GM12878 (cell line): ENCODE measurements around the gene XIRP1. TPM values are rescaled to one million over a fixed set of nuclear protein-coding genes. Genes with fewer than 3 reads are reported as not detected.

ENCODE experiments used
- ATAC-seq: fragments of 200-7000 bp; cut with Tn5 transposase; 3 replicates; pipeline ENCODE4 v1.9.1; 2020; ENCODE audit warnings: mild to moderate bottlenecking, moderate library complexity
- BruUV-seq: library from RNA; stranded (reverse); fragments of 400-500 nt; replicated peaks from 2 replicates; lab custom pipeline; 2021; lab: Mats Ljungman, UMichigan
- CTCF ChIA-PET: fragments of 300-600 bp; sonication (Branson Sonifier 250); formaldehyde crosslinking; extraction: SDS; loops from one replicate; lab custom pipeline; 2021; ENCODE audit warnings: inconsistent platforms; lab: Yijun Ruan, JAX
- POLR2A ChIA-PET: fragments of 350-600 bp; formaldehyde crosslinking; extraction: SDS; loops from one replicate; lab custom pipeline; 2021; ENCODE audit warnings: inconsistent platforms; lab: Charles Lee
- RAD21 ChIA-PET: fragments of 300-600 bp; sonication (Branson Sonifier 250); formaldehyde crosslinking; loops from one replicate; lab custom pipeline; 2023; ENCODE audit warnings: antibody characterized with exemption; ENCODE audit not compliant: unreplicated experiment; lab: Charles Lee
- SMC1A ChIA-PET: fragments of 300-600 bp; sonication (Branson Sonifier 250); formaldehyde crosslinking; loops from one replicate; lab custom pipeline; 2023; ENCODE audit not compliant: unreplicated experiment, uncharacterized antibody; lab: Charles Lee
- DNase-seq: peaks from one replicate; pipeline ENCODE4 v3.0.0-alpha.2; 2011; ENCODE audit warnings: low read depth, low spot score
- FAIRE-seq: peaks from 3 replicates; lab custom pipeline; 2011; peaks lifted over from hg19 to GRCh38; lab: Jason Lieb, UNC
- H2AFZ ChIP-seq: 2 replicates; pipeline ENCODE4 v1.6.0; 2011; ENCODE audit warnings: low read depth, low read length, control low read depth; ENCODE audit not compliant: control insufficient read depth
- H3K27ac ChIP-seq: 2 replicates; pipeline ENCODE4 v1.5.1; 2011; ENCODE audit warnings: control low read depth; ENCODE audit not compliant: control insufficient read depth, insufficient read depth
- H3K27me3 ChIP-seq, 2 experiments: replicated peaks in 1 of 2; 2 replicates each; pipeline versions ENCODE4 v1.6.0 to v1.6.1; 2011; ENCODE audit warnings: low read length in 1 of 2; ENCODE audit not compliant: control insufficient read depth in 2 of 2, insufficient read depth in 2 of 2
- H3K36me3 ChIP-seq, 2 experiments: 2 replicates each; pipeline ENCODE4 v1.5.1; 2011; ENCODE audit warnings: low read length in 1 of 2; ENCODE audit not compliant: control insufficient read depth in 2 of 2, insufficient read depth in 2 of 2
- H3K4me1 ChIP-seq: 2 replicates; pipeline ENCODE4 v1.6.1; 2011; ENCODE audit warnings: mild to moderate bottlenecking, low read length, moderate library complexity, mixed read lengths; ENCODE audit not compliant: control insufficient read depth, insufficient read depth
- H3K4me2 ChIP-seq: 2 replicates; pipeline ENCODE4 v1.6.0; 2011; ENCODE audit warnings: control low read depth; ENCODE audit not compliant: control insufficient read depth, insufficient read depth
- H3K4me3 ChIP-seq: fragments of 200-600 bp; sonication (generic); 2 replicates; pipeline ENCODE4 v1.5.1; 2016
- H3K79me2 ChIP-seq: 2 replicates; pipeline ENCODE4 v1.6.0; 2011; ENCODE audit warnings: low read length; ENCODE audit not compliant: control insufficient read depth, insufficient read depth
- H3K9ac ChIP-seq: 2 replicates; pipeline ENCODE4 v1.8.0; 2011; ENCODE audit warnings: low read length, control low read depth, mixed read lengths; ENCODE audit not compliant: control insufficient read depth, insufficient read depth
- H3K9me3 ChIP-seq: replicated peaks from 3 replicates; pipeline ENCODE4 v1.5.1; 2011; ENCODE audit warnings: mild to moderate bottlenecking, low read length; ENCODE audit not compliant: control insufficient read depth, insufficient read depth
- H4K20me1 ChIP-seq: 2 replicates; pipeline ENCODE4 v1.6.0; 2011; ENCODE audit not compliant: control insufficient read depth, insufficient read depth
- ATF2 ChIP-seq: IDR thresholded peaks from 2 replicates; pipeline ENCODE4 v1.6.1; 2012; ENCODE audit warnings: low read length, inconsistent platforms
- BCL3 ChIP-seq: IDR thresholded peaks from 2 replicates; pipeline ENCODE4 v1.6.1; 2011; ENCODE audit warnings: borderline replicate concordance, low read depth, mild to moderate bottlenecking, moderate library complexity, low read length; ENCODE audit not compliant: insufficient read depth, poor library complexity, severe bottlenecking
- CBX5 ChIP-seq: sonication (generic); IDR thresholded peaks from 2 replicates; pipeline ENCODE4 v1.6.1; 2016; ENCODE audit warnings: low read depth, moderate library complexity, mild to moderate bottlenecking, inconsistent platforms
- HDAC2 ChIP-seq: fragments of 200-600 bp; sonication (generic); IDR thresholded peaks from 2 replicates; pipeline ENCODE4 v1.6.1; 2017
- IRF4 ChIP-seq: IDR thresholded peaks from 2 replicates; pipeline ENCODE4 v1.6.1; 2011; ENCODE audit warnings: low read depth, low read length
- JUND ChIP-seq: IDR thresholded peaks from 2 replicates; pipeline ENCODE4 v1.6.1; 2012; ENCODE audit warnings: low read depth, mild to moderate bottlenecking, low read length, improper control_type of control experiment, moderate library complexity
- KAT2A ChIP-seq: conservative IDR thresholded peaks from 2 replicates; pipeline ENCODE4 v1.6.1; 2011; ENCODE audit warnings: low read depth, low read length; ENCODE audit not compliant: control insufficient read depth
- MYB ChIP-seq: fragments of 150-350 bp; IDR thresholded peaks from 2 replicates; pipeline ENCODE4 v1.6.1; 2014; ENCODE audit warnings: mild to moderate bottlenecking, low read depth, low read length, borderline replicate concordance
- NFYB ChIP-seq: IDR thresholded peaks from 2 replicates; pipeline ENCODE4 v1.6.1; 2011; ENCODE audit warnings: low read depth, mild to moderate bottlenecking, low read length, improper control_type of control experiment, moderate library complexity; ENCODE audit not compliant: insufficient read depth
- PAX5 ChIP-seq: IDR thresholded peaks from 2 replicates; pipeline ENCODE4 v1.6.1; 2011; ENCODE audit warnings: low read depth, low read length, borderline replicate concordance
- PAX8 ChIP-seq: fragments of 450-650 bp; IDR thresholded peaks from 2 replicates; pipeline ENCODE4 v1.6.1; 2017; ENCODE audit warnings: mild to moderate bottlenecking, moderate library complexity
- SREBF2 ChIP-seq: IDR thresholded peaks from 2 replicates; pipeline ENCODE4 v1.6.1; 2012; ENCODE audit warnings: mild to moderate bottlenecking, low read length
- ZBTB4 ChIP-seq: fragments of 450-650 bp; formaldehyde crosslinking; IDR thresholded peaks from 2 replicates; pipeline ENCODE4 v1.4.0; 2022; ENCODE audit warnings: mild to moderate bottlenecking, moderate library complexity
- ZNF622 ChIP-seq: fragments of 450-650 bp; IDR thresholded peaks from 2 replicates; pipeline ENCODE4 v1.6.1; 2017; ENCODE audit warnings: mild to moderate bottlenecking, inconsistent platforms
- WGBS: methylation state at CpG from one replicate; pipeline ENCODE4 v1.1.6; 2016; ENCODE audit warnings: low lambda C conversion rate; ENCODE audit not compliant: insufficient replicate concordance, insufficient coverage; ENCODE audit errors: missing lambda C conversion rate; 5-methylcytosine and 5-hydroxymethylcytosine counted together
- in situ Hi-C: fragments of 300-500 bp; cut with MboI; formaldehyde crosslinking; loops from 9 replicates; pipeline ENCODE4 v1.14.3; 2018; ENCODE audit warnings: mixed read lengths
- intact Hi-C: fragments of 100-400 bp; cut with micrococcal nuclease; formaldehyde crosslinking; loops from one replicate; pipeline ENCODE4 v1.14.2; 2022; ENCODE audit not compliant: unreplicated experiment
- polyA plus RNA-seq, 11 experiments: library from polyadenylated mRNA; depleted of rRNA in 4 of 11; unstranded in 6 of 11; stranded (reverse) in 5 of 11; fragments of >200 nt; fragmentation: Nextera tagmentation in 4 of 11; fragmentation: Illumina TruSeq in 1 of 11; extraction: Ambion mirVana in 4 of 11; extraction: Trizol in 1 of 11; gene quantifications; 1 replicate in 1 of 11; 2 replicates in 10 of 11; pipeline versions ENCODE4 v1.2.1 to v1.2.3, GENCODE V29; 2011 to 2016; ENCODE audit warnings: inconsistent platforms in 2 of 11, missing spikeins in 2 of 11, low read depth in 1 of 11
- total RNA-seq, 4 experiments: library from RNA; depleted of rRNA in 3 of 4; stranded (reverse); fragments of >200 nt in 3 of 4; fragmentation: Illumina TruSeq in 1 of 4; extraction: Trizol in 1 of 4; gene quantifications; 2 replicates each; pipeline versions ENCODE4 v1.2.1 to v1.2.3, GENCODE V29; 2013 to 2021

XIRP1 gene
- total and polyA plus RNA-seq, 10 of the 15 experiments (the other 5 are each of a cell fraction or from before 2014, with no cell fraction given): 0.03 to 0.38 (median 0.08) TPM; not detected in 1

- in situ Hi-C loops: no loop called here
- BruUV-seq: no TSS peak
Observed at GRCh38 chr3:39170461-39170860, 21.9 kb downstream of the XIRP1 start.

More at GRCh38 chr3:39170461-39170860, 21.9 kb downstream of the XIRP1 start:
- Histone ChIP-seq H3K4me3 (no peak overlapping the region), H3K27ac (no peak overlapping the region), H3K4me2 (no peak overlapping the region), H3K9me3 (no peaks in the 10 kb centered on the region), H3K27me3 (no peaks in the 10 kb centered on the region; a peak in 1 of 4 replicates), H3K36me3 (no peaks in the 10 kb centered on the region), H2AFZ (no peak overlapping the region), H4K20me1 (no peaks in the 10 kb centered on the region), H3K9ac (no peak overlapping the region), H3K4me1 (no peaks in the 10 kb centered on the region), H3K79me2 (no peaks in the 10 kb centered on the region)
- no peak for FAIRE-seq
- ATAC-seq: no peak
- ChIA-PET CTCF (interaction anchor here (0.8 to 6.1 kb wide), 2 partner anchors 20 to 43 kb away, joined by 5 to 28 read pairs; partner anchors contain the start of gene XIRP1), POLR2A (no interaction called here), SMC1A (interaction anchor here (0.7 to 1.5 kb wide), 3 partner anchors 8 to 144 kb away, joined by 3 to 4 read pairs (median 3); no protein-coding TSS in a partner anchor), RAD21 (no interaction called here)
- 99% methylated on average over 4 of the region's 4 CpGs for WGBS
- intact Hi-C loops: no loop called here
- TF ChIP-seq PAX8: no peak
- TF ChIP-seq PAX5: no peak
- TF ChIP-seq ZBTB4 (CRISPR knock-in tag): no peak
- no peak for TF ChIP-seq ZNF622
- TF ChIP-seq NFYB: no peak
- no peak for TF ChIP-seq BCL3
- TF ChIP-seq IRF4: no peak
- no peak for TF ChIP-seq MYB
- TF ChIP-seq CBX5: no peak
- TF ChIP-seq HDAC2: no peak
- TF ChIP-seq KAT2A: no peak
- no peak for TF ChIP-seq ATF2
- TF ChIP-seq SREBF2: no peak
- no peak for TF ChIP-seq JUND
- DNase-seq: no peak
